Loucy (cell line): Measurements from ENCODE around the gene CELSR1.

Experiments
- H2AFZ ChIP-seq: fragments of 200-600 bp; sonication (generic); 2 replicates; pipeline ENCODE4 v1.6.0; 2016; ENCODE audit warnings: antibody characterized with exemption, mild to moderate bottlenecking, low read length, moderate library complexity
- H3F3A ChIP-seq: fragments of 200-600 bp; 2 replicates; pipeline ENCODE4 v1.6.0; 2016; ENCODE audit warnings: antibody characterized with exemption, low read depth, mild to moderate bottlenecking
- H3K27me3 ChIP-seq: fragments of 200-600 bp; sonication (generic); 2 replicates; pipeline ENCODE4 v1.6.1; 2014; ENCODE audit warnings: low read length, mild to moderate bottlenecking; ENCODE audit not compliant: insufficient read depth, poor library complexity, severe bottlenecking
- H3K36me3 ChIP-seq: fragments of 200-600 bp; sonication (generic); 2 replicates; pipeline ENCODE4 v1.6.1; 2016; ENCODE audit warnings: low read length; ENCODE audit not compliant: insufficient read depth
- H3K4me1 ChIP-seq: fragments of 200-600 bp; sonication (generic); 2 replicates; pipeline ENCODE4 v1.5.1; 2014; ENCODE audit warnings: low read length, mild to moderate bottlenecking; ENCODE audit not compliant: insufficient read depth, poor library complexity, severe bottlenecking
- H3K4me2 ChIP-seq: fragments of 200-600 bp; sonication (generic); 2 replicates; pipeline ENCODE4 v1.6.0; 2014; ENCODE audit warnings: antibody characterized with exemption, low read length, low read depth, mild to moderate bottlenecking; ENCODE audit not compliant: poor library complexity, severe bottlenecking
- H3K4me3 ChIP-seq: fragments of 200-600 bp; sonication (generic); 2 replicates; pipeline ENCODE4 v1.5.1; 2014; ENCODE audit warnings: low read length, mild to moderate bottlenecking, mixed read lengths; ENCODE audit not compliant: poor library complexity, severe bottlenecking
- H3K79me2 ChIP-seq: fragments of 200-600 bp; sonication (generic); 2 replicates; pipeline ENCODE4 v1.6.1; 2014; ENCODE audit warnings: low read length; ENCODE audit not compliant: insufficient read depth
- H3K9ac ChIP-seq: fragments of 200-600 bp; sonication (generic); 2 replicates; pipeline ENCODE4 v1.6.0; 2014; ENCODE audit warnings: mild to moderate bottlenecking, low read depth, low read length, moderate library complexity; ENCODE audit not compliant: poor library complexity, severe bottlenecking
- H3K9me2 ChIP-seq: fragments of 200-600 bp; sonication (generic); replicated peaks from 2 replicates; pipeline ENCODE4 v1.6.1; 2016; ENCODE audit warnings: low read depth, low read length, mixed read lengths
- H3K9me3 ChIP-seq: fragments of 200-600 bp; sonication (generic); 2 replicates; pipeline ENCODE4 v1.6.1; 2014; ENCODE audit warnings: mild to moderate bottlenecking, antibody characterized with exemption, low read length, low read depth; ENCODE audit not compliant: insufficient read depth
- H4K20me1 ChIP-seq: fragments of 200-600 bp; sonication (generic); 2 replicates; pipeline ENCODE4 v1.6.0; 2014; ENCODE audit warnings: antibody characterized with exemption, low read length, mild to moderate bottlenecking; ENCODE audit not compliant: insufficient read depth, poor library complexity, severe bottlenecking
- EZH2phosphoT487 ChIP-seq: fragments of 200-600 bp; IDR thresholded peaks from 2 replicates; pipeline ENCODE4 v1.6.1; 2018; ENCODE audit warnings: antibody characterized with exemption, mild to moderate bottlenecking, moderate library complexity, borderline replicate concordance
- TF ChIP-seq, protein P1 (sequence below): fragments of 200-600 bp; sonication (generic); conservative IDR thresholded peaks from 2 replicates; pipeline ENCODE4 v1.5.1; 2014; ENCODE audit warnings: mild to moderate bottlenecking, antibody characterized with exemption, low read length

CELSR1 gene

DNA sequence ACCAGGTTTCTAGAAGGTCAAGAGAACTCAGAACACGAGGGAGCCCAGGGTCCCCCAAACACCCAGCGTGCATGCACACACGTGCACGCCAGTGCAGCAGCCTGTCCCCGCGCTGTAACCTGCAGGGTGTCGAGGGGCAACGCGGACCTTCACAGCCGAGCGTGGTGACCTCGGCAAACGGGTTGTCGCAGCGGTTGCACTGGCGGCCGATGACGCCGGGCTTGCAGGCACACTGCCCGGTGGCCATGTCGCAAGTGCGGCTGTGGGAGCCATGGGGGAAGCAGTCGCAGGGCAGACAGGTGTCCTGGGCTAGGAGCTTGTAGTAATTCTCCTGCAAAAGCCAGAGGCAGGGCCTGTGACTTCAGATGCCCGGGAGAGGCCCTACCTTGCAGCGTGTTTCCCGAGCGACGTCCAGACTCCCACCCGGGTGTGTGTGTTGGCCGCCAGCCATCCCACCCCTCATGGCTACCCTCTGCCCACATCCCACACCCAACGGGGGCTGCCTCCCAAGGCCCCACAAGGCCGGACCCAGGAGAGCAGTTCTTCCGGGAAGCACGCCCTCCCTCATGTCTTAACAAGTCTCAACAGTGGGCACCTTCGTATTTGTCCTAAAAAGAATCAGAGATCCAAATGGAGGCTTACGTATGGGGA is 145.8 kb downstream of the CELSR1 start:
- H3K36me3 ChIP-seq, result no peaks in the 10 kb centered on the region
- no peak overlapping the region for H3K9ac ChIP-seq
- no peak overlapping the region for H3K4me2 ChIP-seq
- H3K4me3 ChIP-seq, result no peak overlapping the region
- H3K79me2 ChIP-seq, result no peaks in the 10 kb centered on the region
- no peaks in the 10 kb centered on the region for H4K20me1 ChIP-seq
- H3K9me3 ChIP-seq, result no peaks in the 10 kb centered on the region
- no peaks in the 10 kb centered on the region for H3F3A ChIP-seq
- no peak for TF ChIP-seq EZH2phosphoT487
- TF ChIP-seq, protein P1, sequence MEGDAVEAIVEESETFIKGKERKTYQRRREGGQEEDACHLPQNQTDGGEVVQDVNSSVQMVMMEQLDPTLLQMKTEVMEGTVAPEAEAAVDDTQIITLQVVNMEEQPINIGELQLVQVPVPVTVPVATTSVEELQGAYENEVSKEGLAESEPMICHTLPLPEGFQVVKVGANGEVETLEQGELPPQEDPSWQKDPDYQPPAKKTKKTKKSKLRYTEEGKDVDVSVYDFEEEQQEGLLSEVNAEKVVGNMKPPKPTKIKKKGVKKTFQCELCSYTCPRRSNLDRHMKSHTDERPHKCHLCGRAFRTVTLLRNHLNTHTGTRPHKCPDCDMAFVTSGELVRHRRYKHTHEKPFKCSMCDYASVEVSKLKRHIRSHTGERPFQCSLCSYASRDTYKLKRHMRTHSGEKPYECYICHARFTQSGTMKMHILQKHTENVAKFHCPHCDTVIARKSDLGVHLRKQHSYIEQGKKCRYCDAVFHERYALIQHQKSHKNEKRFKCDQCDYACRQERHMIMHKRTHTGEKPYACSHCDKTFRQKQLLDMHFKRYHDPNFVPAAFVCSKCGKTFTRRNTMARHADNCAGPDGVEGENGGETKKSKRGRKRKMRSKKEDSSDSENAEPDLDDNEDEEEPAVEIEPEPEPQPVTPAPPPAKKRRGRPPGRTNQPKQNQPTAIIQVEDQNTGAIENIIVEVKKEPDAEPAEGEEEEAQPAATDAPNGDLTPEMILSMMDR, result no peak
- no peaks in the 10 kb centered on the region for H3K4me1 ChIP-seq
- H2AFZ ChIP-seq, result no peak overlapping the region
- no peaks in the 10 kb centered on the region for H3K27me3 ChIP-seq
- H3K9me2 ChIP-seq, result no peaks in the 10 kb centered on the region

- Histone ChIP-seq H3K9ac (no peak overlapping the region), H3K36me3 (no peaks in the 10 kb centered on the region), H3K4me1 (no peaks in the 10 kb centered on the region), H3F3A (no peaks in the 10 kb centered on the region), H3K9me2 (no peaks in the 10 kb centered on the region), H2AFZ (no peak overlapping the region), H3K4me3 (no peak overlapping the region), H3K79me2 (no peaks in the 10 kb centered on the region), H3K9me3 (no peaks in the 10 kb centered on the region), H3K27me3 (no peaks in the 10 kb centered on the region), H3K4me2 (no peak overlapping the region), H4K20me1 (no peaks in the 10 kb centered on the region)
- TF ChIP-seq, protein P1, result no peak
- TF ChIP-seq EZH2phosphoT487, result no peak
Observed at GRCh38 chr22:46390652-46391301, 146.6 kb downstream of the CELSR1 start.

DNA sequence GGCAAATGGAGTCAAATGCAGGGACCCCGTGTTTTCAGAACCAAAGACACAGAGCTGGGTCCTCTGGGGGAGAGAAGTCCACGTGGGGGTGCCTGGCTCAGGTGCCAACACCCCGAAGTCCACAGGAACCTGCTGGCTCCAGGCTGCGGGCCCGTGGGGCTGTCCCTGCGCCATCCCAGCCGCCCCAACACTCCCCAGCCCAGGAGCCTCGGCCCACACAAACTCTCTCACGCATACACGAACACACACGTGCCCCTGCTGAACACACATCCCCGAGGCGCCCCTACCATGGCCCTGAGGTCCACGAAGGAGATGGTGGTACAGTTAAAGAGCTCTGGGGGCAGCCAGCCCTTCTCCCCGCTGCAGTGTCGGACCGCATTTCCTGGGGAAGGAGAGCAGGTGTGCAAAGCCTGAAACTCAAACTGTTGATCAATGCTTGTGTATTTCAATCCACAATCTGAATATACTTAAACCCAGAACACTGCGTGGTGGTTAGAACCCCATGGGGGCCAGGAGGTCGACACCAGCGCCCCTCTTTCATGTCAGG is 147.2 kb downstream of the CELSR1 start:
- H3K4me1 ChIP-seq, result no peaks in the 10 kb centered on the region
- no peak overlapping the region for H2AFZ ChIP-seq
- H3K27me3 ChIP-seq, result no peaks in the 10 kb centered on the region
- H3K4me3 ChIP-seq, result no peak overlapping the region
- no peak overlapping the region for H3K4me2 ChIP-seq
- H3K9me3 ChIP-seq, result no peaks in the 10 kb centered on the region
- TF ChIP-seq EZH2phosphoT487, result no peak
- TF ChIP-seq, protein P1, result no peak
- H3F3A ChIP-seq, result no peaks in the 10 kb centered on the region
- H3K9me2 ChIP-seq, result no peaks in the 10 kb centered on the region
- no peaks in the 10 kb centered on the region for H3K79me2 ChIP-seq
- no peak overlapping the region for H3K9ac ChIP-seq
- H4K20me1 ChIP-seq, result no peaks in the 10 kb centered on the region
- no peaks in the 10 kb centered on the region for H3K36me3 ChIP-seq
